ENCODE results near the gene KCNH6. TPM values are rescaled to one million over a fixed set of nuclear protein-coding genes. Genes with fewer than 3 reads are reported as not detected.

Gene KCNH6
- total RNA-seq, 4 donors from 2014 or later: not detected

GRCh38 chr17:63516910-63517824 is 6.0 kb upstream of the KCNH6 start:
- ATAC-seq: no peak
- Histone ChIP-seq H3K36me3 (no peaks in the 10 kb centered on the region), H3K9me3 (no peaks in the 10 kb centered on the region), H3K27ac (no peak overlapping the region), H3K27me3 (peaks cover 45% of the 10 kb centered on the region), H3K4me1 (no peaks in the 10 kb centered on the region), H3K4me3 (no peak overlapping the region)
- no peak for TF ChIP-seq CTCF (IDR thresholded peaks at IDR 0.05)
- WGBS, 2 donors (ENCODE audit: low coverage in 1 of 2): 60 to 67% methylated on average over 2 to 6 of the region's 6 CpGs

GRCh38 chr17:63517825-63518534 is 5.2 kb upstream of the KCNH6 start:
- no peak overlapping the region for H3K4me3 ChIP-seq
- 60 to 76% methylated on average over 3 to 6 of the region's 8 CpGs for WGBS, 2 donors (ENCODE audit: low coverage in 1 of 2)
- H3K27me3 ChIP-seq: peaks cover 53% of the 10 kb centered on the region
- peaks cover 0 to 5% (median 0%) of the 10 kb centered on the region in 3 donors for H3K4me1 ChIP-seq
- H3K27ac ChIP-seq: no peak overlapping the region
- no peaks in the 10 kb centered on the region for H3K36me3 ChIP-seq
- ATAC-seq: no peak
- H3K9me3 ChIP-seq: no peaks in the 10 kb centered on the region
- no peak for TF ChIP-seq CTCF (IDR thresholded peaks at IDR 0.05)
- no peak for TF ChIP-seq POLR2AphosphoS5 (IDR thresholded peaks at IDR 0.05)
- TF ChIP-seq EP300 (IDR thresholded peaks at IDR 0.05): no peak

- no CpG with 5 or more reads among the region's 1 CpG for WGBS, 2 donors (ENCODE audit: low coverage in 1 of 2)
Observed at GRCh38 chr17:63519116-63519881, 3.9 kb upstream of the KCNH6 start.

More at GRCh38 chr17:63519116-63519881, 3.9 kb upstream of the KCNH6 start:
- Histone ChIP-seq H3K4me1 (peaks cover 0 to 10% (median 0%) of the 10 kb centered on the region in 3 donors), H3K27ac (no peak overlapping the region), H3K36me3 (no peaks in the 10 kb centered on the region), H3K27me3 (peaks cover 67% of the 10 kb centered on the region), H3K9me3 (no peaks in the 10 kb centered on the region), H3K4me3 (no peak overlapping the region)
- TF ChIP-seq EP300 (IDR thresholded peaks at IDR 0.05): no peak
- TF ChIP-seq CTCF (IDR thresholded peaks at IDR 0.05): no peak
- no peak for TF ChIP-seq POLR2AphosphoS5 (IDR thresholded peaks at IDR 0.05)
- TF ChIP-seq POLR2A (IDR thresholded peaks at IDR 0.05): no peak
- ATAC-seq: no peak

Data from gastroesophageal sphincter (tissue), 4 donors.